Kidney glomerular epithelial cell (primary cell): ENCODE data around the gene PSME3.
"Not testable (repeated sequence)": the region's sequence is repeated elsewhere in the genome, so short reads cannot be mapped to it uniquely, and the experiment has no call there.

Experiments used
- DNase-seq: peaks from one replicate; lab custom pipeline; 2025; lab: John Stamatoyannopoulos, UW

The PSME3 gene

DNA sequence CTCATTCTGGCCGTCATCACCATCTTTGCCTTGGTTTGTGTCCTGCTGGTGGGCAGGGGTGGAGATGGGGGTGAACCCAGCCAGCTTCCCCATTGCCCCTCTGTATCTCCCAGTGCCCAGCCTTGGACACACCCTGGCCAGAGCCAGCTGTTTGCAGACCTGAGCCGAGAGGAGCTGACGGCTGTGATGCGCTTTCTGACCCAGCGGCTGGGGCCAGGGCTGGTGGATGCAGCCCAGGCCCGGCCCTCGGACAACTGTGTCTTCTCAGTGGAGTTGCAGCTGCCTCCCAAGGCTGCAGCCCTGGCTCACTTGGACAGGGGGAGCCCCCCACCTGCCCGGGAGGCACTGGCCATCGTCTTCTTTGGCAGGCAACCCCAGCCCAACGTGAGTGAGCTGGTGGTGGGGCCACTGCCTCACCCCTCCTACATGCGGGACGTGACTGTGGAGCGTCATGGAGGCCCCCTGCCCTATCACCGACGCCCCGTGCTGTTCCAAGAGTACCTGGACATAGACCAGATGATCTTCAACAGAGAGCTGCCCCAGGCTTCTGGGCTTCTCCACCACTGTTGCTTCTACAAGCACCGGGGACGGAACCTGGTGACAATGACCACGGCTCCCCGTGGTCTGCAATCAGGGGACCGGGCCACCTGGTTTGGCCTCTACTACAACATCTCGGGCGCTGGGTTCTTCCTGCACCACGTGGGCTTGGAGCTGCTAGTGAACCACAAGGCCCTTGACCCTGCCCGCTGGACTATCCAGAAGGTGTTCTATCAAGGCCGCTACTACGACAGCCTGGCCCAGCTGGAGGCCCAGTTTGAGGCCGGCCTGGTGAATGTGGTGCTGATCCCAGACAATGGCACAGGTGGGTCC is 18.4 kb downstream of the PSME3 start:
- not testable (repeated sequence) for DNase-seq

DNA sequence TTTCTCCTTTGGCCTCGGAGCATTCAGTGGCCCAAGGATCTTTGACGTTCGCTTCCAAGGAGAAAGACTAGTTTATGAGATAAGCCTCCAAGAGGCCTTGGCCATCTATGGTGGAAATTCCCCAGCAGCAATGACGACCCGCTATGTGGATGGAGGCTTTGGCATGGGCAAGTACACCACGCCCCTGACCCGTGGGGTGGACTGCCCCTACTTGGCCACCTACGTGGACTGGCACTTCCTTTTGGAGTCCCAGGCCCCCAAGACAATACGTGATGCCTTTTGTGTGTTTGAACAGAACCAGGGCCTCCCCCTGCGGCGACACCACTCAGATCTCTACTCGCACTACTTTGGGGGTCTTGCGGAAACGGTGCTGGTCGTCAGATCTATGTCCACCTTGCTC is 19.2 kb downstream of the PSME3 start:
- DNase-seq: no peak

DNA sequence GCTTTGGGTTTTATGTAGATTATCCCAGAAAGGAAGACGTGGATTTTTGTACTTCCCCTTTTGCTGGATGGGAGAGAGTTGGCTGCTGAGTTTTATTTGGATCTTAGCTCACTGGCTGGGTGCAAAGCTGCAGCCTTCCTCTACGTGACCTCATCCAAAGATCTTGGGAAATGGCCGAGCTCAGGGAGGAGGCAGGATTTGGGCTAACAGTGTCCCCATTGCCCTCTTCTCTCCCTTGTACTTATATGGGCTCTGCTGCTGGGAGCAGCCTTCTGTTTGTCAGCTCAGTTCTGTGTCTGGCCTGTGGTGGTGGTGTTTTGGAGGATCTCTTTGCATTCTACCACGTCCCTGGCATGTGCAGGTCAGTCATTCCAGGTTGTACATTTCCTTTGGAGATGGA is 19.8 kb downstream of the PSME3 start:
- DNase-seq: no peak

- no peak for DNase-seq
Measured at GRCh38 chr17:42853597-42853967, 20.4 kb downstream of the PSME3 start.

DNA sequence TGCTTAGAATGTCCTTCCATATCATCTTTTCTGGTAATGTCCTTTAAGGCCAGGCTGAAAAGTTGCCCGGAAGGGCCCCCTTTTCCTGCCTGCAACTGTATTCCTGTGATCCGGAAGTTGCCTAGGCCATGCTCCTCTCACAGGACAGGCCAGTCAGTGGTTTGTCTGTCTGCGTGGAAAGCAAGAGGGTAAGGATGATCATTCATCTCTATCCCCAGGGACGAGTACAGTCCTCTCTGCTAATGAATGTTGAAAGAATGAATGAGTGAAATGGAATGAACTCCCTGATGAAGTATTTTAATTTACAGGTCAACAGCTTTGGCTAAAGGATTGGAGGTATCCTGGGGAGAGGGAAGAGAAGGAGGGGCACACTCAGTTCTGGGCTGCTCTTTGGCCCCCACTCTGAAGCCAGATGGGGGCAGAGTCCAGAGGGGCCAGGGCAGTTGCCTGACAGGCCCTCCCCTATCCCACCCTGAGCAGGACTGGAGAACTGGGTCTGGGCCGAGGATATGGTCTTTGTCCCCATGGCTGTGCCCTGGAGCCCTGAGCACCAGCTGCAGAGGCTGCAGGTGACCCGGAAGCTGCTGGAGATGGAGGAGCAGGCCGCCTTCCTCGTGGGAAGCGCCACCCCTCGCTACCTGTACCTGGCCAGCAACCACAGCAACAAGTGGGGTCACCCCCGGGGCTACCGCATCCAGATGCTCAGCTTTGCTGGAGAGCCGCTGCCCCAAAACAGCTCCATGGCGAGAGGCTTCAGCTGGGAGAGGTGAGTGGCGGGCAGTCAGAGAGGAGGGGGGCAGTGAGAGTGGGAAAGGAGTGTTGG is 21.0 kb downstream of the PSME3 start:
- no peak for DNase-seq

DNA sequence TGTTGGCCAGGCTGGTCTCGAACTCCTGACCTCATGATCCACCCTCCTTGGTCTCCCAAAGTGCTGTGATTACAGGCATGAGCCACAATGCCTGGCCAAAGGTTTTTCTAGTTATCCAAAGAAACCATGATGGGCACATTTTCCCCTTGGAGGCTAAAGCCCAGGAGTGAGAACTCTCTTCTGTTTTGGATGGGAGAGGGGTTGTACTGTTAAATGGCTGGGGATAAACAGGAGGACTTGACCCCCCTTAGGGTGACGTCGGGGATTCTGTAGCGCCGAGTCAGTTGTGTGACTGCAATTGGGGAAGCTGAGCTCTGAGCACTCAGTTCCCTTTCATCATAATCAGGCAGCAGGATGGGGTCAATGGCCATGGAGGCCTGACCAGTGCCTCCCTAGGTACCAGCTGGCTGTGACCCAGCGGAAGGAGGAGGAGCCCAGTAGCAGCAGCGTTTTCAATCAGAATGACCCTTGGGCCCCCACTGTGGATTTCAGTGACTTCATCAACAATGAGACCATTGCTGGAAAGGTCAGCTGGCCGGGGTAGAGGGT is 21.9 kb downstream of the PSME3 start:
- DNase-seq: no peak

DNA sequence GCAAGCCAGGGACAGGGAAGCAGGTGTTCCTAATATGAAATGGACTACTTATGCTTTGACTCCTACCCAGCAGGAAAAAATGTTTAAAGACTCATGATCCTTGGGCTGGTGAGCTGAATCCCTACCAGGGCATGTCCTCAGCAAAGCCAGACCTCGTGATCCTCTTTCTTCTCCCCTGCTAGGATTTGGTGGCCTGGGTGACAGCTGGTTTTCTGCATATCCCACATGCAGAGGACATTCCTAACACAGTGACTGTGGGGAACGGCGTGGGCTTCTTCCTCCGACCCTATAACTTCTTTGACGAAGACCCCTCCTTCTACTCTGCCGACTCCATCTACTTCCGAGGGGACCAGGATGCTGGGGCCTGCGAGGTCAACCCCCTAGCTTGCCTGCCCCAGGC is 22.9 kb downstream of the PSME3 start:
- not testable (repeated sequence) for DNase-seq

DNA sequence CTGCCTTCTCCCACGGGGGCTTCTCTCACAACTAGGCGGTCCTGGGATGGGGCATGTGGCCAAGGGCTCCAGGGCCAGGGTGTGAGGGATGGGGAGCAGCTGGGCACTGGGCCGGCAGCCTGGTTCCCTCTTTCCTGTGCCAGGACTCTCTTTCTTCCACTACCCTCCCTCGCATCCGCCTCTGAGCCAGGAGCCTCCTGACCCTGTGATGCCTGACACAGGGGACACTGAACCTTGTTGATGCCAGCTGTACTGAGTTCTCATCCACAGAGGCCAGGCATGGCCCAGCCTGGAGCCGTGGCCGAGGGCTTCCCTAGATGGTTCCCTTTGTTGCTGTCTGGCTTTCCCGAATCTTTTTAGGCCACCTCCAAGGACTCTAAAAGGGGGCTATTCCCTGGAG is 23.3 kb downstream of the PSME3 start:
- not testable (repeated sequence) for DNase-seq

GRCh38 chr17:42857389-42857788 is 24.2 kb downstream of the PSME3 start:
- no peak for DNase-seq

GRCh38 chr17:42865638-42866094 is 32.5 kb downstream of the PSME3 start:
- DNase-seq: no peak

DNA sequence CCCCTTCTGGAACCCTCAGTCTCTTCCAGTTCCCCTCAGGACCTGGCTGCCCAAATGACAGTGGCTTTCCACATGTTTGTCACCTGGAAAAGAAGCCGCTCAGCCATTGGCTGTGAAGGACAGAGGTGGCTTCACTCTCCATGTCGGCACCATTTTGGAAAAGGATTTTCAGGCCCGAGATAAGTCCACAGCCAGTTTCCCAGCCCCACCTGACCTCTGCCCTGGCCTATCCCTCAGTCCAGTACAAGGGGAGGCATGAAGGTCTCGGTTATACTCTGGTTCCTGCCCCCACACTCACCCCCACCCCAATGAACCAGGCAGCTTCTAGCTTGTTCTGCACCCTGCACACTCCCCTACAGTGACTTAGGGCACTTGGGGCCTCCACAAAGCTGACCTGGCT is 33.0 kb downstream of the PSME3 start:
- DNase-seq: no peak

DNA sequence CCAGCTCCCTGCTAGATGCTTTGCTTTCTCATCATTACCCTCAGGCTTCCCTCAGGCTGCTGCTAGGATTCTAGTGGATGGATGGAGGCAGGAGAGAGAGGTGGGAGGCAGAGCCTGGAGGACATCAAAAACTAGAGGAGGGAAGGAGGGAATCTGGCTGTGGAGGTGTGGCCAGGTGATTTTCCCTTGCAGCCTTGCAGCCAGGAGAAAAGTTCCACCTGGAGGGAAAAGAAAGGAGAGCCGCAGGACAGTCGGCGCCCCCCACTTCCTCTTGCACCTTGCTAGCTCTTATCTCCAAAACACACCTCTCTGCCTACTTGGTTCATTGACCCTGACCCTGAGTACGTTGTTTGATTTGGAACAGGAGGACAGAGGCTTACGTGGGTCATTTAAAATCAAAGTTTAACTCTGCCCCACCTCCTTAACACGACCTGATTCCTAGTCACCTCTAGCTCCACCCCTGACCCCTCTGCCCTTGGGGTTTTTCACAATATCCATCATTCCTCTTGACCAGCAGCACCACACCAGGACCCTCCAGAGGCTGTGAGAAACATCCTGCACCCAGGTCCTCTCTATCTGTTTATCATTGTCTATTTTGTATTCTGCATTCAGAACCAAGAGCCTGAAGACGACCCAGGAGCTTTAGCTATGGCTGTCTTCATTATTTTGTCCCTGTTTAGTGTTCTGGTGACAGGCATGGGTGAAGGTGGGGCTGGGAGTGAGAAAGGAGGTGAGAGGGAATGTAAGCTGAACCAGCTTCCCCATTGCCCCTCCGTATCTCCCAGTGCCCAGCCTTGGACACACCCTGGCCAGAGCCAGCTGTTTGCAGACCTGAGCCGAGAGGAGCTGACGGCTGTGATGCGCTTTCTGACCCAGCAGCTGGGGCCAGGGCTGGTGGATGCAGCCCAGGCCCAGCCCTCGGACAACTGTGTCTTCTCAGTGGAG is 33.7 kb downstream of the PSME3 start:
- DNase-seq: no peak

DNA sequence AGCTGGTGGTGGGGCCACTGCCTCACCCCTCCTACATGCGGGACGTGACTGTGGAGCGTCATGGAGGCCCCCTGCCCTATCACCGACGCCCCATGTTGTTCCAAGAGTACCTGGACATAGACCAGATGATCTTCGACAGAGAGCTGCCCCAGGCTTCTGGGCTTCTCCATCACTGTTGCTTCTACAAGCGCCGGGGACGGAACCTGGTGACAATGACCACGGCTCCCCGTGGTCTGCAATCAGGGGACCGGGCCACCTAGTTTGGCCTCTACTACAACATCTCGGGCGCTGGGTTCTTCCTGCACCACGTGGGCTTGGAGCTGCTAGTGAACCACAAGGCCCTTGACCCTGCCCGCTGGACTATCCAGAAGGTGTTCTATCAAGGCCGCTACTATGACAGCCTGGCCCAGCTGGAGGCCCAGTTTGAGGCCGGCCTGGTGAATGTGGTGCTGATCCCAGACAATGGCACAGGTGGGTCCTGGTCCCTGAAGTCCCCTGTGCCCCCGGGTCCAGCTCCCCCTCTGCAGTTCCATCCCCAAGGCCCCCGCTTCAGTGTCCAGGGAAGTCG is 34.6 kb downstream of the PSME3 start:
- DNase-seq: not testable (repeated sequence)

- no peak for DNase-seq
Measured at GRCh38 chr17:42868338-42868737, 35.1 kb downstream of the PSME3 start.

- no peak for DNase-seq
Measured at GRCh38 chr17:42871647-42872046, 38.5 kb downstream of the PSME3 start.

GRCh38 chr17:42872251-42872965 is 39.2 kb downstream of the PSME3 start:
- peak; percentile 47 for DNase-seq

- no peak for DNase-seq
Measured at GRCh38 chr17:42873315-42873714, 40.1 kb downstream of the PSME3 start.

DNA sequence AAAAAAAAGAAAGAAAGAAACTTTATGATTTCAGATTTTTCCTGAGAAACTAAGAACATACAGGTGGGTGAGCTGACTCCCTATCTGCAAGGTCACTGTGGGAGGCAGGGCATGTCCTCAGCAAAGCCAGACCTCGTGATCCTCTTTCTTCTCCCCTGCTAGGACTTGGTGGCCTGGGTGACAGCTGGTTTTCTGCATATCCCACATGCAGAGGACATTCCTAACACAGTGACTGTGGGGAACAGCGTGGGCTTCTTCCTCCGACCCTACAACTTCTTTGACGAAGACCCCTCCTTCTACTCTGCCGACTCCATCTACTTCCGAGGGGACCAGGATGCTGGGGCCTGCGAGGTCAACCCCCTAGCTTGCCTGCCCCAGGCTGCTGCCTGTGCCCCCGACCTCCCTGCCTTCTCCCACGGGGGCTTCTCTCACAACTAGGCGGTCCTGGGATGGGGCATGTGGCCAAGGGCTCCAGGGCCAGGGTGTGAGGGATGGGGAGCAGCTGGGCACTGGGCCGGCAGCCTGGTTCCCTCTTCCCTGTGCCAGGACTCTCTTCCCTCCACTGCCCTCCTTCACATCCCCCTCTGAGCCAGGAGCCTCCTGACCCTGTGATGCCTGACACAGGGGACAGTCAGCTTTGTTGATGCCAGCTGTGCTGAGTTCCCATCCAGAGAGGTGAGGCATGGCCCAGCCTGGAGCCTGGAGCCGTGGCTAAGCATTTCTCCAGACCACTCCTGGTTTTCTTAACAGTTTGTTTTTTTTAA is 40.9 kb downstream of the PSME3 start:
- DNase-seq: not testable (repeated sequence)

DNA sequence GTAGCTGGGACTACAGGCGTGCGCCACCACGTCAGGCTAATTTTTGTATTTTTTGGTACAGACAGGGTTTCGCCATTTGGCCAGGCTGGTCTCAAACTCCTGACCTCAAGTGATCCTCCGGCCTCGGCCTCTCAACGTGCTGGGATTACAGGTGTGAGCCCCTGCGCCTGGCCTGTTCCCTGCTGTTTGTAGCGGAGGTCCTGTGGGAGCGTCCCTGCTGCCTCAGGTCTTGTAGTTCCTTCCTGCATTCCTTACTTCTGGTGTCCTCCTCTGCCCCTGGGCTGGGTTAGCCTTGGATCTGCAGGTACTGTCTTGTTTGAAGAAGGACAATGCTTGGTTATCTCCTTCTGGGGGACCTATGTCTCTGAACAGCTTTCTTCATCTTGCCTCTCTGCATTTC is 43.8 kb downstream of the PSME3 start:
- DNase-seq: no peak
